ENCODE measurements around the gene DEAF1. TPM values are rescaled to one million over a fixed set of nuclear protein-coding genes. Genes with fewer than 3 reads are reported as not detected.

The DEAF1 gene
- total RNA-seq, 1 experiment from 2014 or later = 62.2 TPM

DNA sequence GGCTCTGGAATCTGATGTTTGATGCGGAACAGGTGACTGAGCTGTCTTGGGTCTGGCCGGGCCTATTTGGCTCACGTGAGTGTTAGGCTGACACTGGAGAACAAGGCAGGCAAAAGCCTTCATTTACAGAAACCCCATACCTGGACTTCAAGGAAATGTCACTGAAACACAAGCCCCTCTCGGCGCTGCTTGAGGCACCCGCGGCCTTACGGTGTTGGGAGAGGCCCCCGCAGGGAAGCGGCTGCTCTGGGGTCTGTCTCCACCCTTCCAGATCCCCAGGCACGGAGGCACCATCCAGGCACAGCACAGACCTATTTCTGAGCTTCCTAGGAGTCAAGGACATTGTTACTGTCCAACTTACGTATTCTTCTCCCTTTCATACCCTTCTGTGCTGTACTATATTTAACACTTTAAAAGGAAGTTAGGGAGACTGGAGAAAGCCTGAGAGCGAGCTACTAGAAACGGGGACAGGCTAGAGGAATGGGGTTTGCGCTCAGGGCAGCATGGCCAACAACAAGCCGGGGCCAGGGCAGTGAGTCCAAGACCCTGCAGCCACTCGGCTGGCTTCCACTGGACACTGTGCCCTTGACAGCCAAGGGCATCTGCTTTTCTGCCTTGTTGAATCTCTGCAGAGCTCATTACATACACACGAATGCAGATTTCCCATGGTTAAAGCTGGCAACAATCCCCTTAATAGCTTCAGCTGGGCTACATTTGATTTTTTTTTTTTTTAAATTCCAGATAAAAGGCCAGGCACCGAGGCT lies 34.2 kb downstream of the DEAF1 start:
- CTCF ChIA-PET = interaction anchor here (0.9 kb wide), 2 partner anchors 35 to 66 kb away, joined by 3 read pairs; partner anchors contain the start of gene TMEM80
- Mint-ChIP-seq H3K9me3 (0 out of 2 replicates have a peak, but pooled peaks cover 3% of the 10 kb centered on the region), H3K36me3 (peaks cover 27% of the 10 kb centered on the region), H3K27ac (no peak overlapping the region), H3K4me3 (no peak overlapping the region), H3K27me3 (ENCODE audit: low read depth) (no peaks in the 10 kb centered on the region), H3K4me1 (no peaks in the 10 kb centered on the region)
- no peak for TF ChIP-seq ZNF121 (CRISPR knock-in tag; IDR thresholded peaks at IDR 0.05)
- POLR2A ChIA-PET = no interaction called here
- no peak for DNase-seq (ENCODE audit: low spot score)
- no peak for ATAC-seq

GRCh38 chr11:660281-660680 lies 34.7 kb downstream of the DEAF1 start:
- Mint-ChIP-seq H3K36me3 (peaks cover 22% of the 10 kb centered on the region), H3K4me3 (no peak overlapping the region), H3K27ac (peak overlapping the region; percentile 65), H3K9me3 (0 out of 2 replicates have a peak, but pooled peaks cover 1% of the 10 kb centered on the region), H3K27me3 (ENCODE audit: low read depth) (no peaks in the 10 kb centered on the region), H3K4me1 (no peaks in the 10 kb centered on the region)
- TF ChIP-seq NR1H2 (CRISPR knock-in tag; IDR thresholded peaks at IDR 0.05) = no peak
- TF ChIP-seq, protein P1, sequence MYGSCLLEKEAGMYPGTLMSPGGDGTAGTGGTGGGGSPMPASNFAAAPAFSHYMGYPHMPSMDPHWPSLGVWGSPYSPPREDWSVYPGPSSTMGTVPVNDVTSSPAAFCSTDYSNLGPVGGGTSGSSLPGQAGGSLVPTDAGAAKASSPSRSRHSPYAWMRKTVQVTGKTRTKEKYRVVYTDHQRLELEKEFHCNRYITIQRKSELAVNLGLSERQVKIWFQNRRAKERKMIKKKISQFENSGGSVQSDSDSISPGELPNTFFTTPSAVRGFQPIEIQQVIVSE (CRISPR knock-in tag; IDR thresholded peaks at IDR 0.05; ENCODE audit: borderline replicate concordance) = no peak
- POLR2A ChIA-PET = no interaction called here
- CTCF ChIA-PET = interaction anchor here (0.9 kb wide), 1 partner anchor 36 kb away, joined by 3 read pairs; the partner anchor contains the start of gene TMEM80
- ATAC-seq (no peak), DNase-seq (ENCODE audit: low spot score) (no peak)

- Mint-ChIP-seq H3K4me1 (no peaks in the 10 kb centered on the region), H3K4me3 (no peak overlapping the region), H3K9me3 (no peaks in the 10 kb centered on the region), H3K27ac (peak overlapping the region; percentile 65; the same call in 1 of the 2 replicates), H3K27me3 (ENCODE audit: low read depth) (no peaks in the 10 kb centered on the region), H3K36me3 (peaks cover 25% of the 10 kb centered on the region)
- DNase-seq (ENCODE audit: low spot score) = no peak
- ATAC-seq = no peak
- POLR2A ChIA-PET = no interaction called here
- CTCF ChIA-PET = interaction anchor here (1.0 kb wide), 1 partner anchor 66 kb away, joined by 4 read pairs; no protein-coding TSS in a partner anchor
- no peak for TF ChIP-seq TCF7 (CRISPR knock-in tag; IDR thresholded peaks at IDR 0.05; ENCODE audit: low read depth)
- TF ChIP-seq TEAD4 (CRISPR knock-in tag; IDR thresholded peaks at IDR 0.05) = no peak
- TF ChIP-seq, protein P2, sequence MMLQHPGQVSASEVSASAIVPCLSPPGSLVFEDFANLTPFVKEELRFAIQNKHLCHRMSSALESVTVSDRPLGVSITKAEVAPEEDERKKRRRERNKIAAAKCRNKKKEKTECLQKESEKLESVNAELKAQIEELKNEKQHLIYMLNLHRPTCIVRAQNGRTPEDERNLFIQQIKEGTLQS (CRISPR knock-in tag; conservative IDR thresholded peaks at IDR 0.05) = no peak
- TF ChIP-seq ZNF121 (CRISPR knock-in tag; IDR thresholded peaks at IDR 0.05) = no peak
- TF ChIP-seq SMAD3 (CRISPR knock-in tag; IDR thresholded peaks at IDR 0.05; ENCODE audit: borderline replicate concordance) = no peak
- no peak for TF ChIP-seq PREB (CRISPR knock-in tag; IDR thresholded peaks at IDR 0.05; ENCODE audit: borderline replicate concordance)
- TF ChIP-seq CREB1 (CRISPR knock-in tag; IDR thresholded peaks at IDR 0.05) = no peak
- TF ChIP-seq CBFB (CRISPR knock-in tag; IDR thresholded peaks at IDR 0.05; ENCODE audit: low read depth) = no peak
- TF ChIP-seq PRRX2 (CRISPR knock-in tag; IDR thresholded peaks at IDR 0.05) = no peak
- no peak for TF ChIP-seq ETV6 (CRISPR knock-in tag; IDR thresholded peaks at IDR 0.05)
- TF ChIP-seq, protein P3, sequence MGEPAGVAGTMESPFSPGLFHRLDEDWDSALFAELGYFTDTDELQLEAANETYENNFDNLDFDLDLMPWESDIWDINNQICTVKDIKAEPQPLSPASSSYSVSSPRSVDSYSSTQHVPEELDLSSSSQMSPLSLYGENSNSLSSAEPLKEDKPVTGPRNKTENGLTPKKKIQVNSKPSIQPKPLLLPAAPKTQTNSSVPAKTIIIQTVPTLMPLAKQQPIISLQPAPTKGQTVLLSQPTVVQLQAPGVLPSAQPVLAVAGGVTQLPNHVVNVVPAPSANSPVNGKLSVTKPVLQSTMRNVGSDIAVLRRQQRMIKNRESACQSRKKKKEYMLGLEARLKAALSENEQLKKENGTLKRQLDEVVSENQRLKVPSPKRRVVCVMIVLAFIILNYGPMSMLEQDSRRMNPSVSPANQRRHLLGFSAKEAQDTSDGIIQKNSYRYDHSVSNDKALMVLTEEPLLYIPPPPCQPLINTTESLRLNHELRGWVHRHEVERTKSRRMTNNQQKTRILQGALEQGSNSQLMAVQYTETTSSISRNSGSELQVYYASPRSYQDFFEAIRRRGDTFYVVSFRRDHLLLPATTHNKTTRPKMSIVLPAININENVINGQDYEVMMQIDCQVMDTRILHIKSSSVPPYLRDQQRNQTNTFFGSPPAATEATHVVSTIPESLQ (CRISPR knock-in tag; IDR thresholded peaks at IDR 0.05) = no peak
- TF ChIP-seq, protein P4, sequence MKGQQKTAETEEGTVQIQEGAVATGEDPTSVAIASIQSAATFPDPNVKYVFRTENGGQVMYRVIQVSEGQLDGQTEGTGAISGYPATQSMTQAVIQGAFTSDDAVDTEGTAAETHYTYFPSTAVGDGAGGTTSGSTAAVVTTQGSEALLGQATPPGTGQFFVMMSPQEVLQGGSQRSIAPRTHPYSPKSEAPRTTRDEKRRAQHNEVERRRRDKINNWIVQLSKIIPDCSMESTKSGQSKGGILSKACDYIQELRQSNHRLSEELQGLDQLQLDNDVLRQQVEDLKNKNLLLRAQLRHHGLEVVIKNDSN (CRISPR knock-in tag; IDR thresholded peaks at IDR 0.05) = no peak
- TF ChIP-seq, protein P5, sequence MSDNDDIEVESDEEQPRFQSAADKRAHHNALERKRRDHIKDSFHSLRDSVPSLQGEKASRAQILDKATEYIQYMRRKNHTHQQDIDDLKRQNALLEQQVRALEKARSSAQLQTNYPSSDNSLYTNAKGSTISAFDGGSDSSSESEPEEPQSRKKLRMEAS (CRISPR knock-in tag; IDR thresholded peaks at IDR 0.05) = no peak
- no peak for TF ChIP-seq ESRRA (CRISPR knock-in tag; IDR thresholded peaks at IDR 0.05; ENCODE audit: borderline replicate concordance)
These were observed 35.4 kb downstream of the DEAF1 start for GRCh38 chr11:659532-660085.

Data from WTC11 (cell line).